Islet precursor cell (in vitro differentiated cells): Measurements from ENCODE around the gene RHOBTB1.
"Not testable (repeated sequence)": the region's sequence is repeated elsewhere in the genome, so short reads cannot be mapped to it uniquely, and the experiment has no call there.

Experiments
- DNase-seq: peaks from one replicate; pipeline ENCODE4 v3.0.0-alpha.2; 2018

RHOBTB1 gene

DNA sequence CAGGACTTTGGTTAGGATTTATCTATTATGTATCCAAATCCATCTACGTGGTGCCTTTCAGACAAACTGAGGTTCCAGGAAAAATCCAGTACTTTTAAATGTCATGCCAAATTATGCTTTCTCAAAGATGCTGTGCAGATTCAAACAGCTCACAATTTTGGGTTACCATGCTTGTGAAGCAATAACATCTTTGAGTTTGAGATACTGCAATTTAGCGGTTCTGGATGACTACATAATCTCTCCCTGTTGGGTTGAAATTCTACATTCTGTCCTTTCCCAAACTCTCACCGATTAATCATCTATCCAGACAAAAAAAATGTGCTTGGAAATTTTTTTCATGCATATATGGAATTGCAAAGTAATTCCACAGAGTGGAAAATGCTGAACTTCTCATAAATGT, 3.5 kb downstream of the RHOBTB1 start:
- no peak for DNase-seq

DNA sequence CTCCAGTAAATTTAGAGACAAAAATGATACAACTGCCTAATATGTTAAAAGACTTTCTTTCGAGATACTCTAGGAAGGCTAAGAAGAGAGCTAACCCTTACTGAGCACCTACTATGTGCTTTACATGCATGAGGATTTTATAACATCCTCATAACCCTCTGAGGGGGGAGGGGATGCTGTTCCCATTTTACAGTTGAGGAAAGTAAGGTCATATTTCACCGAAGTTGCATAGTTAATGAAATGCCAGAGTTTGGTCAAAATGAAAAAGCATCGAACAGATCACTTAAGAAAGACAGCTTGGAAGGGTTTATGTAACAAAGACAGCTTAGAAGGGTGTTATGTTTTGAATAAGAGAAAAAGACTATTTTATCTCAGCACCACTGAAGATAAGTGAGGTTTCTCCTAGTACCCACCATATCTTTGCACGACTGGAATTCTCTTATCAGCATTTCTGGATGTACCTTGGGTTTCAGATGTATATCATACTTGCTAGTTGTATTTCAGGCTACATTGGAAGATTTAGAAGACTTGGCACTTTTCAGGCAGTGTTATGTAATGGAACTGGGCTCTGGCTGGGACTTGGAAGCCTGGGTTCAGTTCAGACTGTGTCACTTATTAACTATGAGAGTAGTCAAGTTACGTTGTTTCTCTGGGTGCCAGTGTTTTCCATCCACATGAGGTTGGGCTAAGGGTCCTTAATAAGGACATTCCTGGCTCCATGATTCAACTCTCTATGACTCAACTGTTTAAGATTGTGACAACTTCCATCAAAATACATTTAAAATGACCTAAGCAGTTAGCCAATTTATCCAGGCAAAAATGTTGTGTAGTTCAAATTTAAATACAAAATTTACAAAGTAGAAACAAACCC, 6.0 kb downstream of the RHOBTB1 start:
- DNase-seq: no peak

DNA sequence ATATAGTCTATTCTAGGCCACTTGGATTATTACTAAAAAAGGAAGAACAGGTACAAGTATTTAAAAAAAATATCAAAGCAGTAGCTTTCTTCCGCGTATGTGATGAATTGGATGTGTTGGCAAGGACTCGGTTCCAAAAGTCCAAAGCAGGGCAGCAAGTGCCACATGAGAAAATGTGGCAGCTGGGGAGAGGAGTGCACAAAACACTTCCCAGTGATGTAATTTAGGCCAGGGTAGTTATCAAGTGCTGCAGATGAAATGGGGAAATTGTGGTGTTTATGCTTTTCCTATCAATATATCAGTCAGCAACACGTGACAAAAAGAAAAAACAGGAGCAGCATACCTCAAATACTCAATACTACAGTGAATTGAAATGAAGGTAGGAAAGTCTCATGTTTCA, 7.0 kb downstream of the RHOBTB1 start:
- no peak for DNase-seq

DNA sequence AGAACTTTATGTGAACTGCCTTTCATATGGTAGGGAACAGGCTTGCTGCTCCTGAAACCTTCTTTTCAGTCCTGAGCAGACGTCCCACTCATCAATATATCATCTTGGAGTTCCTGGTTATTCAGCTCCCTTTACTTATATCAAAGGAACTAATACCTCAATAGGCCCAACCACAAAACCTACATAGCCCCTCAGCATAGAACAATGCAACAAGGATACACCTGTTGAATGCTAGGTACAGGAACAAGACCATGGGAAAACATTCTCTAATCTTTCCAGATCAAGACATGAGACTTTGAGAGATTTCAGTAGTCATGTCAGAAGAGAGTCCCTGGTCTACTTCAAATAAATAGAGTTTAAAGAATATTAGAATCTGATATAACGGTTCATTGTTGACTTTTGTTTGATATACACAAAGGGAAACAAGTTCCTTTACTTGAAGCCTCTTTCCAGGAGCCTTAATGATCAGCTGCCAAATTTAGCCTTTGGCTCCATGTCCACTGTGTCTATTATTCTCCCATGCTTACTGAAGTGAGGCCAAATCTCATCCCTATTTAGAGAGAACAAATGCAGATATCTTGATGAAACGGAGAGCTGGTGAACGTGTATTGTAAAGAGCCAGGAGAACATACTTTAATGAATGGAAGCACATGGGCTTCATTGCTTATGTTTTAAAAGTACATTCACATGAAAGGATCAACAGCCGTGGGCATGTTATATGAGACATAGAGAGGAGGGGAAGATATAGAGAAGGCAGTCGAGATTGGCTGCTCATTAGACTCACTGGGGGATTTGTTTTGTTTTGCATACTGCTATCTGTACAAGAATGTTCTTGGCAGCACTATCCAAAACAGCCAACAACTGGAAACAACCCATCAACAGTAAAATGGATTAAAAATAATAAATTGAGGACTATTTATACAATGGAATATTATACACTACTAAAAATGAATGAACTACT, 9.5 kb downstream of the RHOBTB1 start:
- no peak for DNase-seq

DNA sequence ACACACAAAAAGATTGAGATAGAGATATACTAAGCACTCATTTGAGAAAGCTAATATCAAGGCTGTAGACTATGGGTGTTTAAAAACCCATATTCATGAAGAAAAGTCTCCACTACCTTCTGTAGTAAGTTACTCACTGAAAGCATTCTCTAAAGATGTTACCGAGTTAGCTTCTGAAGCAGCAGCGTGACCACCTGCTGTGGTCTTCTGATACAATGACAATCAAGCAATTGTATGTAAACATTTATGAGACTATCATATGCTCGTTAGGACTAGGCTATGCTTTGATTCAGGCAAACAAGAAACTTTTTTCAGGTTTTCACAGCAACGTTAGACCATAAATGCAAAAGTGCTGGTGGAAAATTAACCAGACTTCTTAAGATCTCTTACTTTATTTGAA, 11.2 kb downstream of the RHOBTB1 start:
- no peak for DNase-seq

DNA sequence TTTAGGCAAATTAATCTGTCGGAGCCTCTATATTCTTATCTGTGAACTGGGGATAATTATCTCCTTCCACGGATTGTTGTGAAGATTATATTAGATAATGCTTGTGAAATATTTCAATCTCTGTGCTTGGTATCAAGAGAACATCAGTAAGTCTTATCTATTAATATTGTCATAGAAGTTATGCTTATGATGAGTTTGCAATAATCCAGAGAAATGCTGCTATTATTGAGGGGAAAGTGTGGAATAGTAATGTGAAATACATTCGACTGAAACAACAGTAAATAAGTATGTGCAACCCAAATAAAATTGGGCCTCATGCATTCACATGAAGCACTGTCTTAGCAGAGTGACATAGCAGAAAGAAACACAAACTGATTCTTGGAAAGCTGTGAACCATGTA, 13.7 kb downstream of the RHOBTB1 start:
- DNase-seq: no peak

DNA sequence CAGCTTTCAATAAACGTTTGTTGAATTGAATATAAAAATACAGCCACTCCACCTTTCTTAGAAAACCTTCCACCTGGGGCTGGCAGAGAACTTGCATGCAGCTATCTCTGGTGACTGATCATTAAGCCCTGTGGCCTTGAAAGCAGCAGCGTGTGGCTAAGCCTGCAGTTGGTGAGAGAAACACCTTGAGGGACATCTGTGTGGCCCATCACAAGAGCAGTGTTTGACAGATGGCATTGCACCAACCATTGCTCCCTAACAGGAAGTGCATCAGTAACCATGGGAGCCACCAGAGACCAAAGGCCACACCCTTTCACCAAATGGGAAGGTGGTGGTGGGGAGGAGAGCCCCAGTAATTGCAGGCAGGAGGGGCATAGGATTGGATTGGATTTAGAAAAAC, 22.4 kb downstream of the RHOBTB1 start:
- DNase-seq: no peak

DNA sequence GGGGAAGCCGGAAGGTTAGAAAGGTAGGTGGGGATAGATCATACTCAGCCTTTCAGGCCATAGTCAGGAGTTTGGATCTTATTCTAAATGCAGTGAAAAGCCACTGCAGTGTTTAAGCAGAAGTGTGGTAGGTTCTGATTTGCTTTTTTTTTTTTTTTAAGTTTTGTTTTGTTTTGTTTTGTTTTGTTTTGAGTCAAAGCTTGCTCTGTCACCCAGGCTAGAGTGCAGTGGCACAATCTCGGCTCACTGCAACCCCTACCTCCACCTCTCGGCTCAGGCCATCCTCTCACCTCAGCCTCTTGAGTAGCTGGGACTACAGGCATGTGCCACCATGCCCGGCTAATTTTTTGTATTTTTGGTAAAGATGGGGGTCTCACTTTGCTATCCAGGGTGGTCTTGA, 23.5 kb downstream of the RHOBTB1 start:
- DNase-seq: no peak

DNA sequence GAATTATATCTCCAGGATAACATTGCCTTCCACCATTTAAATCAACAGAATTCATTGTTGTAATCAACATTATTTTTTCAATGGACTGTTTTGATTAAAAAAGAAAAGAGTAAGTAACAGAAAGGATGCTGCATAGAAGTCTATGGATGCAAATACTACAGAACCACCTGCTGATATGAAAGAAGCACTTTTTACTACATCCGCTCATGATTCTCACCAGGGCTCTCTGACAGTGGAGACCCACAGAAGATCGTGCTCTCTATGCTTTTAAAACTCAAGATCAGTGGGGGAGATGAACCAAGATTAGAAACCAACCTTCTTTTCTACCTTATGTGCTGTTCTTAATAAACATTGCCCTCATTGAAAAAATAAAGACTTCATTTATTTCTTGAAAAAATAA, 24.4 kb downstream of the RHOBTB1 start:
- DNase-seq: no peak

DNA sequence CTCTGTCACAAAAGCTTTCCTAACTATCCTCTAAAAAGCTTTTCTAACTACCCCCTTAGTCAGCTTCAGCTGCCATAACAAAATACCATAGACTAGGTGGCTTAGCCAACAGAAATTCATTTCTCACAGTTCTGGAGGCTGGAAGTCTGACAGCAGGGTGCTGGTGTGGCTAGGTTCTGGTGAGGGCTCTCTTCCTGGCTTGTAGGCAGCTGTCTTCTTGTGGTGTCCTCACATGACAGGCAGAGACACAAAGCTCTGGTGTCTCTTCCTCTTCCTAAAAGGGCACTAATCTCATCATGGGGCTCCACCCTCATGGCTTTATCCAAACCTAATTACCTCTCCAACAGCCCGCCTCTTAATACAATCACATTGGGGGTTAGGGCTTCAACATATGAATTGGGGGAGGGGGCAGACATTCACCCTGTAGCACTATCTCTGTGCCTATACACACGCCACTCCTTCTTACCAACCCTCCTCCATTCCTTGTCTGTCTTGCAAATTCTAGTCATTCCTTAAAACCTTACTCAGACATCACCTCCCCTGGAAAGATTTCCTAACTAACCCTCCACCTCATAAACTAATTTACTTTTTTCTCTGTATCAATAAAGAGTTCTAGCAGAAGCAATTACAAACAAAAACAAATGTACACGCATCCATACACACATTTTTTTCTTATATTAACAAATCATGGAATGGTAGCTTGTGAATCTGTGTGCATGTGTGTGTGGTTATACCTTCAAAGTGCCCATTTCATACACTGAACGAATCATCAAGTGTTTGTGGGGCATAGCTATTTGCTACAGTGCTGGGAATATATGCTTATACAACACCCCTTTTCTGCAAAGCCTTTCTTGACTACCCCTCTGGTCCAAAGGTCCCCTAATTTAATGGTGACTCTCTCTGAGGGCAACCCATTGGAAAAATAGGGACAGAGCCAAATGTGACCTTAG, 26.4 kb downstream of the RHOBTB1 start:
- no peak for DNase-seq

DNA sequence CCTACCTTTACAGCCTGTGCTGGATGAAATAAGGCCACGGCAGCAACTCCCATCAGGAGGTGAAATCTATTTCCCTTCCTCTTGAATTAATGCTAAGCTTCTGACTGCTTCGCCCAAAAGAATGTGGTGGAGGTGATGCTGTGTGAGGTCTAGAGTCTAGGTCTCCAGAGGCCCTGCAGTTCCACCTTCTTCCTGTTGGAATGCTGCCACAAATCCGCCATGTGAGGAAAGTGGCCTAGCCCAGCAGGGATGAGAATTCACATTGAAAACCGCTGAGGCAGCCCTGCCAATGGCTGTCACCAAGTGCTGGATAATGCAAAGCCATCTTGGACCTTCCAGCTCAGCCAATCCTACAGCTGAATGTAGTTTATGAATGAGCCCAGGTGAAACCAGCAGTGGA, 28.0 kb downstream of the RHOBTB1 start:
- no peak for DNase-seq

DNA sequence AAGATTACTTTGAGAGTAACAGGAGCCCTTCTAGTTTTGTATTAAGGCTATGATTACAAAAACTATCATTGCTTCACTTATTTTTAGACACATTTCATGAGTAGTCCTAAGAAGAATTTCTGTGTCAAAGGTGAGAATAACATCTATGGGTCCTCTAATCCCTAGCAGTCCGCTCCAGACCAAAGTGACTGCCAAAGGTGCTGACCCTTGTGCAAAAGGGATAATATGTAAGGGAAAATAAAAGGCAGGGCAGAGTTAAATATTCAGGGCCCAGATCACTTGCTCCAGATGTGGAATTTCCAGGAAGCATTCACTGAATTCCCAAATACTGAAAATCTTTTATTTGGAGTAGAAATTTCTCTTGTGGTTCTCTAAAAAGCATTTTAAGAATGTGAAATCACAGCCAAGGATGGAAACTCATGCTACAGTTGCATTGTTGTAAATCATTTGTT, 29.3 kb downstream of the RHOBTB1 start:
- DNase-seq: no peak

DNA sequence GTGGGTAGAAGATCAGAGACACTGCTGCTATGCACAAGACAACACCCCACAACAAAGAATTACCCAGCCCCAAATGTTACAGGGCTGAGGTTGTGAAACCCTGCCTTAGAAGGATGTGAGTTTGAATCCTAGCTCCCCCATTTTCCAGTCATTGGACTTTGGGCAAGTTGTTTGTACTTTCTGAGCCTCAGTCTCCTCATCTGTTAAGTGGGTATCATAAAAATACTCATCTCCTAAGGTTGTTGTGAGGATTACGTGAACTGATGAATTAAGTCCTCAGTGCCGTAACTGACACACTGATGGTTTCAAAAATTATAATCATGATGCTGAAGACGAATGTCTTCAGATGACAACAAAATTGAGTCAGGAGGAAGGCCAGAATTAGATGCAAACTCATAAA, 30.3 kb downstream of the RHOBTB1 start:
- DNase-seq: no peak

DNA sequence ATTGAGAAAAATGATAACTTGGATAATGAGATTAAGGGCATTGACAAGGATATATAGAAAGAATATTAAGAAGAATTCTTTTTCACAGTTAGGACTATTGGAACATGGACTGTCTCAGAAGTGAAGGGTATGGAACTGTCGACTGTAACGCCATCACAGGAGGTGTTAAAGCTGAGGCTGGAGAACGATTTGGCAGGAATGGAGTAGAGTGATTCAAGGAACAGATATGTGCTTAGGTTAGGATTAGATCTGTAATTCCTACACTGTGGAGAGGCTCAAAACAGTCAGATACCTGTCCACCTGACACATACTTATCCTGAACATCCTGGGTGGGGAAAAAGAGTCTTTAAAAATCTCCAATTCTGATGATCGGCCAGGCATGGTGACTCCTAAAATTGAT, 30.9 kb downstream of the RHOBTB1 start:
- no peak for DNase-seq

DNA sequence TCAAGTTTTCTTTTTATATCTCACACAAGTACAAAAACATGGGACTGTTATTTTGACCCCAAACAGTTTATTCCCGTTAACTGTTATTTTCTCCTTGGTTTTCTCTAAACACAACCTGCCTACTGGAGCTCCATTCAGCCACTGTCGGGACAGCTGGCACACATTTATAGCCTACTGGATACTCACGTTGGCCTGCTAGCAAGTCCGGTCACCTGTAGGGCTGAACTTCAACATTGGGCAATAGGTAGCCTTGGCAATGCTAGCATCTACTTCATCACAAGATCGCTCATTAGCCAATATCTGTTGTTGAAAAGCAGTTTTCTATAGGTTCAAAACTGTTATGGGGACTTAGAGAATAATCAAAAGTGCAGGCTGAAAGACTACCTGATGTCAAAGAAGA, 32.3 kb downstream of the RHOBTB1 start:
- DNase-seq: no peak

DNA sequence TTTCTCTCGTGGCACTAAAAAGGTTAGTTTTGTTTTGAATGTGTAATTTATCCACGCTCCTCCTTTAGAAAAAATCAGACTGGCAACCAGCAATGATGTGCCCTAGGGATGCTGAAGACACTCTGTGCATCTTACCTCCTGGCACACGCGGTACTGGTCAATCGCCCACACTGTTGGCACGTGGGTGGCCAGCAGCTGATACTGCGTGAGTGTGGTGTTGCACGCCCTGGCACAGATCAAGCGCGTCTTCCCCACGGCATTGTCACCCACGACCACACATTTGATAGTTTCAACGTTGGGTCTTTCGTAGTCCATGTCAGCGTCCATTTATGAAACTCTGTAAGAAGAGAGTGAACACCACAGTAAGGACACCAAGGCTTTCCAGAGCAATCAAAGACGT, 32.8 kb downstream of the RHOBTB1 start:
- DNase-seq: no peak

DNA sequence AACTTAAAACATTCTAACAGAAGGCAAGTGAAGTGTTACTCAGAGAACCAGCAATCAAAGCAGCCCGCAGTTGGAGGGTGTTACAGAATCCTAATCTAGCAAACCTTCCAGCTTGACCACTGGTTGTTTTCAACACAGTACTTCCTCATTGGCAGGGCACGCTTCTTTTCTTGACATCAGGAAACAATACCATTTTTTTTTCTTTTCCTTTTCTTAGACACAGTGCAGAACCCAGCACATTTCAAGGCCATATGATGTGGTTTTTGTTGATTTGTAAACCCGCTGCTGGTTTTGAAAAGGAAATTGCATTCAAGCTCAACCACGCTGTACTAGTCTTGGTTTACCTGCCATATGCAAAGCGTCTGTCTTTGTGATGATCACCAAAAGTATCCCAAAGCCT, 33.4 kb downstream of the RHOBTB1 start:
- no peak for DNase-seq

DNA sequence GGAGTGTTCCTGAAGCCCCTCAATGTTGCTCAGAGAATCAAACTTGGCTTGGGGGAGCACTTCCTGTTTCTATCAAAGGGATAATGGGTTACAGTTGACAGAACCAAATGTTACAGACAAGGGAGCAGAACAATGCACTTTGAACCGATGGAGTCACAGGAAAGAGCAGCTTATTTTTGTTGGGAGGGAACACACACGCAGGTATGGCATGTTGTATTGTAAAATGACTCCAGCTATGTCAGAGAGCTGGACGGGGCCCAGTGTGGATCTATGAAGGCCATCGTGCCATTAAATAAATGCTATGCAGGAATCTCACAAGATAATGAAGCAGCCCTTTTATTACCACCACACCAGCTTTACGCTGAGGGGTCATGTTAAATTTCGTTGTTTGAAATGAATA, 35.1 kb downstream of the RHOBTB1 start:
- DNase-seq: no peak

DNA sequence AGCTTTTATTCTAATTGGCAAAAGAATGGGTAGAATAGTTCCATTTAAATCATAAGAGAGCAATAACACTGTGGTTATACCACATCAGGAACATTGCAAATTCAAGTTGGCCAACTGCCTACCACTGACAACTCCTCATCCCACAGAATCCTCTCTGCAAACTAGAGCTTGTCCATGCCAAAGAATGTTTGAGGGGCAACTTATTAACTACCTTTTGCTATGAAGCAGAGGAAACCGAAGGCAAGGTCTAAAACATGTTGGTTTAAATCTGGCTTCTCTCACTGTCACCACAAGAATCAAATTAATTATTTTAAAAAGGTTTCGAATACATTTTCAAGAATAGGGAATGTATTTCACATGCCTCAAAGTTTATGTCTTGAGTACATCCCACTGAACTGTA, 36.0 kb downstream of the RHOBTB1 start:
- DNase-seq: no peak

DNA sequence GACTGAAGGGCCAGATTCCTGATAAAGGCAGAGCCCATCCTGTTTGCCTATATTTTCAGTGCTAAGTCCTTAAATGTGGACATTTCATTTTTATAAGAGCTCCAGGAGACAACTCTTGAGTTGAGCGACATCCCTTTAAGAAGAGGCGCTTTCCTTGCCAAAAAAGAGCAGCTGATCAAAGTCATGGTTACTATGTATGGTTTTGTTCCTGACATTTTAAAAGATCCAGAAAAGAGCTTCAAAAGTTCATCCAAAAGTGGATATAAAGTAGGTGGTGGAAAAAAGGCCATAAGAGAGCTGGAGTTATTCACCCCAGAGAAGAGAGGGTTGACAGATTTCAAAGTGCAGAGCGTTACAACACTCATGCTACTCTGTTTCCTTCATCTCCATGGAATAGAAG, 36.7 kb downstream of the RHOBTB1 start:
- no peak for DNase-seq

DNA sequence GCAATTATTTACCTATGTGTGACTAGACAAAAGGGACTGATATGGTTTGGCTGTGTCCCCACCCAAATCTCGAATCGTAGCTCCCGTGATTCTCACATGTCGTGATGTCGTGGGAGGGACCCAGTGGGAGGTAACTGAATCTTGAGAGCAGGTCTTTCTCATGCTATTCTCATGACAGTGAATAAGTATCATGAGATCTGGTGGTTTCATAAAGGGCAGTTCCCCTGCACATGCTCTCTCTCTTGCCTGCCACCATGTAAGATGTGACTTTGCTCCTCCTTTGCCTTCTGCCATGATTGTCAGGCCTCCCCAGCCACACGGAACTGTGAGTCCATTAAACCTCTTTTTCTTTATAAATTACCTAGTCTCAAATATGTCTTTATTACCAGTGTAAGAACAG, 37.2 kb downstream of the RHOBTB1 start:
- DNase-seq: not testable (repeated sequence)

DNA sequence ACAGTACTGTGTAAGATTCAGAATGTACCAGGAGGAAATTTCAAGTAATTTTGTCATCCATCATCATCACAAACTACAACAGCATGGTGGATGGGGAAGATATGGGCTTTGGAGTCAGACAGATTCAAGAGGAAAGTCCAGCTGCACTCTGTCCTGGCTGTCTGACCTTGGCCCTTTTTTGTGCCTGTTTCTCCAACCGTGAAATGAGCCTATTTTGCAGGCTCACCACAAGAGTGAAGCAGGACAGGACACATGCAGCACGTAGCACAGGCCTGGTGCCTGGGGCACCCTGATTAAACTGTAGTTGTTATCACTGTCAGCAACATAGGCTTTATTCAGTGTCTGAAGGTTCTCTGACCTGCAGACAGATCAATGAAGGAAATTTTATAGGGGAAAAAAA, 37.6 kb downstream of the RHOBTB1 start:
- DNase-seq: no peak

DNA sequence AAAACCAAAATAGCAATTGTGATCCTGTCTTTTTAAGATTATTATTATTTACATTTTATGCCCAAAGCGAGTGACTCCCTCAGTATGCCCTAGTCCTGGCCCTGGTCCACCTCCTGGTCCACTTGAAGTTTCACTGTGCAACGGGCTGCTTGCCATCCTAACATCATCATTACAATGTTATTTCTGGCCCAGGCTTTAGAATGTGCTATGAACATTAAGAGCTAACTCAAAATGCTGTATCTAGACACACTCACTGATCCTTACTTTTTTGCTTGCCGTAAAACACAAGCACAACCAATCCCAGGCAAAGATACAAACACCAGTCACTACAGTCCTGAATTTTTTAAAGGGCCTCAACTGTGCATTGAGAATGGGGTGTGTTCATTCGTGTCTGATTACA, 38.4 kb downstream of the RHOBTB1 start:
- no peak for DNase-seq
